HUES48 (cell line): ENCODE results near the gene C5orf15.
"Not testable (repeated sequence)": the region's sequence is repeated elsewhere in the genome, so short reads cannot be mapped to it uniquely, and the experiment has no call there.

Experiments used
- H3K27ac ChIP-seq: one replicate; pipeline ENCODE4 v1.7.0; 2013; ENCODE audit warnings: low read depth, low read length, inconsistent platforms
- H3K27me3 ChIP-seq: 2 replicates; pipeline ENCODE4 v1.6.1; 2013; ENCODE audit warnings: mild to moderate bottlenecking, low read length; ENCODE audit not compliant: control insufficient read depth, insufficient read depth
- H3K36me3 ChIP-seq: 2 replicates; pipeline ENCODE4 v1.6.1; 2013; ENCODE audit warnings: low read length; ENCODE audit not compliant: control insufficient read depth, insufficient read depth
- H3K4me1 ChIP-seq: 2 replicates; pipeline ENCODE4 v1.6.1; 2013; ENCODE audit warnings: mild to moderate bottlenecking, low read length; ENCODE audit not compliant: control insufficient read depth, insufficient read depth
- H3K4me3 ChIP-seq: 2 replicates; pipeline ENCODE4 v1.5.1; 2013; ENCODE audit warnings: mild to moderate bottlenecking, low read depth, low read length
- H3K9ac ChIP-seq: 2 replicates; pipeline ENCODE4 v1.6.1; 2013; ENCODE audit warnings: mild to moderate bottlenecking, low read depth, low read length, moderate library complexity
- H3K9me3 ChIP-seq: 2 replicates; pipeline ENCODE4 v1.6.1; 2013; ENCODE audit warnings: low read length; ENCODE audit not compliant: control insufficient read depth, insufficient read depth

C5orf15 gene

DNA sequence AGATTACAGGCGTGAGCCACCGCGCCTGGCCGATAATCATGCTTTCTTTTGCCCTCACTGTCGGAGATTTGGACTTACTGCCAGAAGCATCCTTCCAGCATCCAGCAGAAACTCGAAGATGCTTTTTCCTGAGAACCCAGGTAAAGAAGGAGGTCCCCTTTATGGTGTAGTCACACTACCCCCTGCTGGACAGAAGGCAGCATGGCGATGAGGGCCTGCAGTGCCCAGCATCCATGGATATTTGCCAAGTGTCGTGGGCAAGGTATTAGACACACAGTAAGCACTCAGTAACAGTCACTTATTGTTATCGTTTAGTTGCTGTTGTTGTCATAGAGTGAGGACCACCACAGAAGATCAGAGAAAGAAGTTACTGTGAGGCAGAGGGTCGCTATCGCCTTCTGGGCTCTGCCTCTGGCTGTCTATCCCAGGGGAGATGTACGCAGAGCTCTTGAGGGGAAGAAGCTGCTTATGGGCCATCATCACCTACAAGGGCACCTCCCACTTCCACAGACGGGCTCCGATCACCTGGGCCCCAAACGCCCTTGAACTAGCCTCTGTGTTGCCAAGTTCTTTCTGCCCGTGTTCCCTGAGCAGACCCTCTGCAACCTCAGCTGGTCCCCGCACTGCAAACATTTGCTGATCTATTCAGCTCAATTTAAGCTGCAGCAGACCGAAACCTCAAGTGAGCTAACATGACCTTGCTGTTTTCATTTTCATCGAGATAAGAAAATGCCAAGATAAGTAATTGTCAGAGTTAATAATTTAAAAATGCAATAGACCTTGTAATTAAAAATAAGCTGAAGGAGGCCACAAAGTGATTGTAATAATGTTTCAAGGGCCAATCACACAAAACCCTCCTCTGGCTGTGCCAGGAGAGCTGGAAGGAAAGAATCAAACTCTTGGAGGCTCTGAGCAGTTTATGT lies 23.9 kb downstream of the C5orf15 start:
- Histone ChIP-seq H3K36me3 (no peaks in the 10 kb centered on the region), H3K9ac (no peak overlapping the region), H3K27me3 (no peaks in the 10 kb centered on the region), H3K4me3 (no peak overlapping the region), H3K9me3 (no peaks in the 10 kb centered on the region), H3K4me1 (no peaks in the 10 kb centered on the region), H3K27ac (no peak overlapping the region)

DNA sequence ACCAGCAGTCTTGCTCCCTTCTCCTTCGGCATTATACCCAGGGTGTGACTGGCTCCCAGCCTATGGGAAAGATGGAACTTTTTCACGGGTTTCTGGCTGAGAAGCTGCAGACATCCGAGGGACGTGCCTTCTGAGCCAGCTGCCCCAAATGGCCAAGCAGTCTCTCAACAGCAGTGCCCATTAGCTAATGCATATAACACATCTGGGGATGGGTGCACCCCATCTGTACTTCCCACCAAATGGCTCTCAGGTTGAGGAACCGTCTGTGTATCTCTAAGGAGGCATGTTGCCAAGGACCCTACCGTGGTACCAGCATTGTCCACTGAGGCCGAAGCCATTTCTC lies 25.0 kb downstream of the C5orf15 start:
- Histone ChIP-seq H3K36me3 (no peaks in the 10 kb centered on the region), H3K27me3 (no peaks in the 10 kb centered on the region), H3K9ac (no peak overlapping the region), H3K27ac (no peak overlapping the region), H3K4me1 (peaks cover 3% of the 10 kb centered on the region), H3K4me3 (no peak overlapping the region), H3K9me3 (no peaks in the 10 kb centered on the region)

DNA sequence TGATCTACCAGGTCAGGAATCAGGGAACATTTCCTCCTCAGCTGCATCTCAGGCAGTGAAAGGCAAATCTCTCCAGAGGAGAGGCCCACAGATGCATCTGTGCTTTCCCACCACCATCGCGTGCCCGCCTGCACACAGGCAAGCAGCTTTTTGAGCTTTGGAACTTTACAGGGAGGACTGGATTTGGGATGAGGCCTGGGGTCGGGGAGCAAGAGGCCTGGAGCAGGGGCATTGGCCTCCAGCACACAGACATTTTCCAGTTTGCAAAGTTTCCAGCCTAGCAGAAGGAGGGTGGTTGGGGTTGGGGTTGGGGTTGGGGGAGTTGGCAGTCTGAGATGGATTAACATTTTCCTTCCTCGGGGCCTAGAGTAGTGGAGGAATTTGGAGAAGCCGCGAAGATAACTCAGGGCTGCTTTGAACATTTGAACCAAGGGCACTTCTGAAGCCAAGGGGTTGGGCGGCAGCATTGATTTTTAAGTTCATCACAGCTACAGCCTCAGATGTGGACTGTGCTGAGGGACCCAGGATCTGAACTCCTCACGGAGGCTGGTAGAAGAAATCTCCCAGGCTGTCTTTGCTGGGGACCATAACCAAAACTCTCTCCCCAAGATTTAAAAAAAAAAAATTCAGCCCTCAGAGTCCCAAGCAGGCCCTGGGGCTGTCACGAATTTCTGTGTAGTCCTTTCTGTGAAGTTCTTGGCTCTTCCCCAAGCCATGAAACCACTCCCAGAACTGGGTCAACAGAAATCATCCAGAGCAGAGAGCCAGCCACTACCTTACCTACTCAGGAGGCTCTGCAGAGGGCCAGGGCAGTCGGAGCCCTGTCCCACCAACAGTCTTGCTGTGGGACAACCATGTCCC lies 25.6 kb downstream of the C5orf15 start:
- Histone ChIP-seq H3K4me3 (no peak overlapping the region), H3K4me1 (peaks cover 4% of the 10 kb centered on the region)

DNA sequence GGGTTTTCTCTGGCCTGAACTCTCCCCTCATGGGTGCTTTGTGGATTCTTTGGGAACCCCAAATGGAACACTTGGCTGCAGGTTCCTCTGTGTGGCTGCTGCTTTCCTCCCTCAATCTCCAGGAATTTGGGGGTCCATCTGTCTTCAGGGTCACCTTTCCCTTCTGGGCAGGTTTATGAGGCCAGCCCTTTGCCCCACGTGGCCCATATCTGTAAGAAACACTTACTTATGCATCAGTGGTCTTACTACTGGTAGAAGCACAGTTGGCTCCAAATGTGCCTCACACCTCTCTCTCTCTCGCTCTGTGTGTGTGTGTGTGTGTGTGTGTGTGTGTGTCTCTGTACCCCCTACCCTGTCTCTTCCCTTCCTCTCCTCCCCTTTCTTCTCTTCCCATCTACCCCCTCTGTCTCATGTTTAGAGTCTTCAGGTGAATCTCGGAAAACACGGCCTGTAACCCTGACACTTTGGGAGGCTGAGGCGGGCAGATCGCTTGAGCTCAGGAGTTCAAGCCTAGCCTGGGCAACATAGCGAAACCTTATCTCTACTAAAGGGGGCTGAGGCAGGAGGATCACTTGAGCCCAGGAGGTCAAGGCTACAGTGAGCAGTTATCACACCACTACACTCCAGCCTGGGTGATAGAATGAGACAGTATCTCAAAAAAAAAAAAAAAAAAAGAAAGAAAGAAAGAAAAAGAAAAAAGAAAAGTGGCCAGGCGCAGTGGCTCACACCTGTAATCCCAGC lies 26.8 kb downstream of the C5orf15 start:
- Histone ChIP-seq H3K36me3 (no peaks in the 10 kb centered on the region), H3K9me3 (no peaks in the 10 kb centered on the region), H3K27me3 (no peaks in the 10 kb centered on the region), H3K4me1 (peaks cover 4% of the 10 kb centered on the region), H3K4me3 (no peak overlapping the region), H3K27ac (no peak overlapping the region), H3K9ac (no peak overlapping the region)

More for the DNA sequence above, 25.6 kb downstream of the C5orf15 start:
- no peaks in the 10 kb centered on the region for H3K36me3 ChIP-seq
- no peaks in the 10 kb centered on the region for H3K27me3 ChIP-seq
- H3K27ac ChIP-seq = no peak overlapping the region
- no peaks in the 10 kb centered on the region for H3K9me3 ChIP-seq
- H3K9ac ChIP-seq = no peak overlapping the region

DNA sequence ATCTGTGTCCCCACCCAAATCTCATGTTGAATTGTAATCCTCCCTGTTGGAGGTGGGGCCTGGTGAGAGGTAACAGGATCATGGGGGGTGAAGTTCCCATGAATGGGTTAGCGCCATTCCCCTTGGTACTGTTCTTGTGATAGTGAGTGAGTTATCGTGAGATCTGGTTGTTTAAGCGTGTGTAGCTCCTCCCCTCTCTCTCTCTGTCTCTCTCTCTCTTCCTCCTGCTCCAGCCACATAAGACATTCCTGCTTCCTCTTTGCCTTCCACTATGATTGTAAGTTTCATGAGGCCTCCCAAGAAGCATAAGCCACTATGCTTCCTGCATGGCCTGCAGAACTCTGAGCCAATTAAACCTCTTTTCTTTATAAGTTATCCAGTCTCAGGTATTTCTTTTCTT lies 28.8 kb downstream of the C5orf15 start:
- H3K4me3 ChIP-seq = no peak overlapping the region
- 0 out of 2 replicates have a peak, but pooled peaks cover 4% of the 10 kb centered on the region for H3K9me3 ChIP-seq
- H3K27me3 ChIP-seq = no peaks in the 10 kb centered on the region
- peaks cover 4% of the 10 kb centered on the region for H3K4me1 ChIP-seq
- H3K27ac ChIP-seq = no peak overlapping the region
- no peak overlapping the region for H3K9ac ChIP-seq
- H3K36me3 ChIP-seq = no peaks in the 10 kb centered on the region

DNA sequence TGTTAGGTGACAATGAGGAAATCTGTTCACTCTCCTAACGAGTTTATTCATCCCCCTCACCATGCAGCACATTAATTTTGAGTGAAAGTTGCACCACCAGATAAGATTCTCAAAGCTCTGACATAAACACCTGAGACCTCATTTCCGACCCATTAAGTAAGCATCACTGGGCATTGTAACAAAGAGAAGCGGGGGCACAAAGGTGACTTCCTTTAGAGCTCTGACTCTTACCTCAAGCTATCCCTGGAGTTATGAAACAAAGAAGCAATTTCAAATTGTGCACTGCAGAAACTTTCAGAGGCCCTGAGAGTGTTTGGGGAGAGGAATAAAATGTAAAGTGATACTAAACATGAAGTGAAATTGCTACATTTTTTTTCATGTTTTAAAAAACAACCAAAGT lies 29.5 kb downstream of the C5orf15 start:
- Histone ChIP-seq H3K27ac (no peak overlapping the region), H3K27me3 (no peaks in the 10 kb centered on the region), H3K9me3 (0 out of 2 replicates have a peak, but pooled peaks cover 4% of the 10 kb centered on the region), H3K36me3 (no peaks in the 10 kb centered on the region), H3K4me1 (peaks cover 4% of the 10 kb centered on the region), H3K9ac (no peak overlapping the region), H3K4me3 (no peak overlapping the region)

DNA sequence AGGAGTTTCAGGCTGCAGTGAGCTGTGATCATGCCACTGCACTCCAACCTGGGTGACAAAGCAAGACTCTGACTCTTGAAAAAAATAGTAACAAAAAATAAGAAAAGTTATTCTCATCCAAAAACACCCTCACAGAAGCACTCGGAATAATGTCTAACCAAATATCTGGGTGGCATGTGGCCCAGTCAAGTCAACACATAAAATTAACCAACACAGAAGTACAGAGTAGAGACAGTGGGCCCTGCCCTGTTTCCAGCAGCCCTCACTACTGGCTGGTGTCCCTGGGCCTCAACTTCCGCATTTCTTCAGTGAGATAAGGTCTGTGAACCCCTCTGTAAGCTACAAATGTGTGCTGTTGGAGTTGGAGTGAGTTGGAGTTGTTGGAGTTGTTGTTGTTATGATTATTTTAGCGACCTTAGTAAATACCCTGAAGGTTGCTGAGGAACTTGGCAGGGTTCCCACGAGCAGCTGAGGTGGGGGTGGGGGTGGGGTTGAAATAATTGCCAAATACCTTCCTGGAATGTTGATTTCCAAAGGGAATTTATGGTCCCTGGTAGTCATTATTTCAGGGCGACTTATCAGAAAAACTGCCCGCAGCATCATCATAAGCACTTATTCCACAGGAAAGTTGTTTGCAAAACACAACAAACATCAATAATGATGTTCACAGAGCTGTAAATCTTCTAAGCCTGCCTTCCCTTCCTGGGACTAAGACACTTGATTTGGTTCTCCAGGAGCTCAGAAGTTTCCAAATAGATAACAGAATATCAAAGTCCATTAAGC lies 30.2 kb downstream of the C5orf15 start:
- no peaks in the 10 kb centered on the region for H3K36me3 ChIP-seq
- H3K9me3 ChIP-seq = 0 out of 2 replicates have a peak, but pooled peaks cover 4% of the 10 kb centered on the region
- H3K4me3 ChIP-seq = no peak overlapping the region
- no peak overlapping the region for H3K9ac ChIP-seq
- no peaks in the 10 kb centered on the region for H3K27me3 ChIP-seq
- no peak overlapping the region for H3K27ac ChIP-seq
- H3K4me1 ChIP-seq = peaks cover 4% of the 10 kb centered on the region

DNA sequence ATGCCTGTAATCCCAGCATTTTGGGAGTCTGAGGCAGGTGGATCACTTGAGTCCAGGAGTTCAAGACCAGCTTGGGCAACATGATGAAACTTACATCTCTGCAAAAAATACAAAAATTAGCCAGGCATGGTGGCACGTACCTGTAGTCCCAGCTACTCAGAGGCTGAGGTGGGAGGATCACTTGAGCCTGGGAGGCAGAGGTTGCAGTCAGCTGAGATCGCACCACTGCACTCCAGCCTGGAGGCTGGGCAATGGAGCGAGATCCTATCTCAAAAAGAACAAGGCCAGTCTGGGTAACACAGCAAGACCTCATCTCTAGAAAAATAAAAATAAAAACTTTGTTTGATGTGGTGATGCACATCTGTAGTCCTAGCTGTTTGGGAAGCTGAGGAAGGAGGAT lies 30.8 kb downstream of the C5orf15 start:
- H3K9ac ChIP-seq, H3K4me3 ChIP-seq, H3K27me3 ChIP-seq, H3K4me1 ChIP-seq, H3K27ac ChIP-seq, H3K9me3 ChIP-seq, H3K36me3 ChIP-seq: not testable (repeated sequence)

DNA sequence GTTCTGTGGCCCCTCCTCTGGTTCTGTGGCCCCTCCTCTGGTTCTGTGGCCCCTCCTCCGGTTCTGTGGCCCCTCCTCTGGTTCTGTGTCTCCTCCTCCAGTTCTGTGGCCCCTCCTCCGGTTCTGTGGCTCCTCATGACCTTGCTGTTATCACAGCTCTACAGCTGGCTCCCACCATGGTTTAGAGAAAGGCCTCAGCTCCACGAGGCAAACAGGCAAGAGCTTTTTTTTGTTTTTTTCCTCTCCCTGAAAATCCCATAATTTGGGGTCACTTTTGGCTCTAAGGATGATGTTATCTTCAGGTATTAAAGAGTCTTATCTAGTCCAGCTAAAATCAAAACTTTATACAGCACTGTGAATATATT lies 31.8 kb downstream of the C5orf15 start:
- H3K4me1 ChIP-seq = peaks cover 4% of the 10 kb centered on the region

DNA sequence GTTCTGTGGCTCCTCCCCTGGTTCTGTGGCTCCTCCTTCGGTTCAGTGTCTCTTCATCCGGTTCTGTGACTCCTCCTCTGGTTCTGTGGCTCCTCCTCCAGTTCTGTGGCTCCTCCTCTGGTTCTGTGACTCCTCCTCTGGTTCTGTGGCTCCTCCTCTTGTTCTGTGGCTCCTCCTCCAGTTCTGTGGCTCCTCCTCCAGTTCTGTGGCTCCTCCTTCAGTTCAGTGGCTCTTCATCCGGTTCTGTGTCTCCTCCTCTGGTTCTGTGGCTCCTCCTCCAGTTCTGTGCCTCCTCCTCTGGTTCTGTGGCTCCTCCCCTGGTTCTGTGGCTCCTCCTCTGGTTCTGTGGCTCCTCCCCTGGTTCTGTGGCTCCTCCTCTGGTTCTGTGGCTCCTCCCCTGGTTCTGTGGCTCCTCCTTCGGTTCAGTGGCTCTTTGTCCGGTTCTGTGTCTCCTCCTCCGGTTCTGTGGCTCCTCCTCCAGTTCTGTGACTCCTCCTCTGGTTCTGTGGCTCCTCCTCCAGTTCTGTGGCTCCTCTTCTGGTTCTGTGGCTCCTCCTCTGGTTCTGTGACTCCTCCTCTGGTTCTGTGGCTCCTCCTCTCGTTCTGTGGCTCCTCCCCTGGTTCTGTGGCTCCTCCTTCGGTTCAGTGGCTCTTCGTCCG lies 32.3 kb downstream of the C5orf15 start:
- not testable (repeated sequence) for H3K9me3 ChIP-seq, H3K36me3 ChIP-seq, H3K4me3 ChIP-seq, H3K9ac ChIP-seq, H3K4me1 ChIP-seq, H3K27ac ChIP-seq, H3K27me3 ChIP-seq

More for the DNA sequence above, 31.8 kb downstream of the C5orf15 start:
- Histone ChIP-seq H3K4me3 (no peak overlapping the region), H3K9me3 (0 out of 2 replicates have a peak, but pooled peaks cover 4% of the 10 kb centered on the region), H3K36me3 (no peaks in the 10 kb centered on the region), H3K9ac (no peak overlapping the region), H3K27ac (no peak overlapping the region), H3K27me3 (no peaks in the 10 kb centered on the region)
